Stimulated activated CD8-positive, alpha-beta memory T cell treated with anti-CD3 and anti-CD28 coated beads, Interleukin-7, amount 100 ng/mL, for 48 hours (primary cell): ENCODE measurements around the gene CNRIP1.

ENCODE experiments used
- DNase-seq, 2 donors: peaks; one replicate each; pipeline ENCODE4 v3.0.0-alpha.2; 2020; ENCODE audit warnings: low read depth in 1 of 2; ENCODE audit errors: extremely low read depth in 1 of 2

Gene CNRIP1

GRCh38 chr2:68293755-68294154 is 26.0 kb downstream of the CNRIP1 start:
- no peak for DNase-seq

- DNase-seq: no peak
These were observed 26.7 kb downstream of the CNRIP1 start for GRCh38 chr2:68293024-68293423.

- DNase-seq: no peak
These were observed 27.5 kb downstream of the CNRIP1 start for GRCh38 chr2:68292108-68292710.

- no peak for DNase-seq
These were observed 28.4 kb downstream of the CNRIP1 start for GRCh38 chr2:68291314-68291713.

GRCh38 chr2:68290901-68291300 is 28.8 kb downstream of the CNRIP1 start:
- DNase-seq: no peak

- no peak for DNase-seq
These were observed 31.9 kb downstream of the CNRIP1 start for GRCh38 chr2:68287580-68288441.

GRCh38 chr2:68284896-68285295 is 34.9 kb downstream of the CNRIP1 start:
- DNase-seq: no peak

- DNase-seq: no peak
These were observed 36.3 kb downstream of the CNRIP1 start for GRCh38 chr2:68283419-68283812.

GRCh38 chr2:68282811-68283418 is 36.8 kb downstream of the CNRIP1 start:
- DNase-seq: no peak

- no peak for DNase-seq
These were observed 39.0 kb downstream of the CNRIP1 start for GRCh38 chr2:68280796-68281195.

- DNase-seq: no peak
These were observed 39.4 kb downstream of the CNRIP1 start for GRCh38 chr2:68280348-68280747.

- DNase-seq: no peak
These were observed 40.1 kb downstream of the CNRIP1 start for GRCh38 chr2:68279691-68280090.

GRCh38 chr2:68278169-68278568 is 41.6 kb downstream of the CNRIP1 start:
- DNase-seq: no peak

GRCh38 chr2:68274022-68274421 is 45.7 kb downstream of the CNRIP1 start:
- DNase-seq: no peak

- DNase-seq: no peak
These were observed 47.3 kb downstream of the CNRIP1 start for GRCh38 chr2:68272246-68272994.

- no peak for DNase-seq
These were observed 53.1 kb downstream of the CNRIP1 start for GRCh38 chr2:68266655-68267054.

GRCh38 chr2:68263632-68264031 is 56.1 kb downstream of the CNRIP1 start:
- DNase-seq: no peak

GRCh38 chr2:68258851-68259250 is 60.9 kb downstream of the CNRIP1 start:
- DNase-seq: no peak

- DNase-seq: no peak
These were observed 63.7 kb downstream of the CNRIP1 start for GRCh38 chr2:68256093-68256450.

GRCh38 chr2:68253219-68254068 is 66.3 kb downstream of the CNRIP1 start:
- DNase-seq: no peak
